Spinal cord (tissue), 10 donors: Measurements from ENCODE around the gene TRAPPC8. TPM values are rescaled to one million over a fixed set of nuclear protein-coding genes. Genes with fewer than 3 reads are reported as not detected.
"Not testable (repeated sequence)": the region's sequence is repeated elsewhere in the genome, so short reads cannot be mapped to it uniquely, and the experiment has no call there.

ENCODE experiments used
- DNase-seq, 6 donors: peaks; one replicate each; pipeline versions ENCODE4 v3.0.0 to v3.0.0-alpha.2; 2013 to 2015; ENCODE audit warnings: low spot score in 6 of 6, low read depth in 4 of 6
- H3K27ac ChIP-seq: one replicate; pipeline ENCODE4 v1.5.1; 2013; ENCODE audit warnings: low read depth, low read length, control low read depth
- H3K27me3 ChIP-seq: one replicate; pipeline ENCODE4 v1.6.1; 2013; ENCODE audit warnings: low read length; ENCODE audit not compliant: control insufficient read depth, insufficient read depth
- H3K36me3 ChIP-seq: one replicate; pipeline ENCODE4 v1.6.1; 2013; ENCODE audit warnings: low read length; ENCODE audit not compliant: control insufficient read depth, insufficient read depth
- H3K4me1 ChIP-seq: one replicate; pipeline ENCODE4 v1.6.1; 2013; ENCODE audit warnings: low read length; ENCODE audit not compliant: control insufficient read depth, insufficient read depth
- H3K4me3 ChIP-seq: one replicate; pipeline ENCODE4 v1.5.1; 2013; ENCODE audit warnings: low read depth, low read length, control low read depth
- H3K9me3 ChIP-seq: one replicate; pipeline ENCODE4 v1.6.1; 2013; ENCODE audit warnings: low read length; ENCODE audit not compliant: control insufficient read depth, insufficient read depth
- WGBS: methylation state at CpG from one replicate; pipeline ENCODE4 v1.1.5; 2013; ENCODE audit warnings: missing lambda C conversion rate; ENCODE audit not compliant: insufficient coverage; 5-methylcytosine and 5-hydroxymethylcytosine counted together
- polyA plus RNA-seq, 2 donors: library from polyadenylated mRNA; unstranded; fragments of 120-200 nt; gene quantifications; one replicate each; pipeline ENCODE4 v1.2.1, GENCODE V29; 2013; ENCODE audit not compliant: insufficient read length in 2 of 2
- total RNA-seq, 2 donors: library from RNA; depleted of rRNA in 1 of 2; stranded (reverse); fragments of 120-200 nt in 1 of 2; fragments of >200 nt in 1 of 2; gene quantifications; one replicate each; pipeline versions ENCODE4 v1.2.3 to v1.2.4, GENCODE V29; 2013 to 2014
- donor health status: healthy.

Gene TRAPPC8
- total and polyA plus RNA-seq, 4 donors, result 44.9 to 109 (median 52.9) TPM

DNA sequence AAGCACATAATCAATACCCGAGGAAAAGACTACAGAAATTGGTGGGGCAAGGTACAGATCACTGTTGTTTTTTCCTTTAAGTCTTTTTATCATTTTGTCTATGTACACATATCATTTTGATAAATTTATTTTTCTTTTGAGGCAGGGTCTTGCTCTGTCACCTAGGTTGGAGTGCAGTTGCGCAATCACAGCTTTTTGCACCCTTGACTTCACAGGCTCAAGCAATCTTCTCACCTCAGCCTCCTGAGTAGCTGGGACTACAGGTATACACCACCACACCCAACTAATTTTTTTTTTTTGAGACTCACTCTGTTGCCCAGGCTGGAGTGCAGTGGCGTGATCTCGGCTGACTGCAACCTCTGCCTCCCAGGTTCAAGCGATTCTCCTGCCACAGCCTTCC, 15.9 kb downstream of the TRAPPC8 start:
- 98% methylated on average over 4 of the region's 5 CpGs for WGBS
- H3K36me3 ChIP-seq, result peaks cover 19% of the 10 kb centered on the region
- H3K4me3 ChIP-seq, H3K9me3 ChIP-seq, DNase-seq, H3K27ac ChIP-seq, H3K27me3 ChIP-seq, H3K4me1 ChIP-seq: not testable (repeated sequence)

DNA sequence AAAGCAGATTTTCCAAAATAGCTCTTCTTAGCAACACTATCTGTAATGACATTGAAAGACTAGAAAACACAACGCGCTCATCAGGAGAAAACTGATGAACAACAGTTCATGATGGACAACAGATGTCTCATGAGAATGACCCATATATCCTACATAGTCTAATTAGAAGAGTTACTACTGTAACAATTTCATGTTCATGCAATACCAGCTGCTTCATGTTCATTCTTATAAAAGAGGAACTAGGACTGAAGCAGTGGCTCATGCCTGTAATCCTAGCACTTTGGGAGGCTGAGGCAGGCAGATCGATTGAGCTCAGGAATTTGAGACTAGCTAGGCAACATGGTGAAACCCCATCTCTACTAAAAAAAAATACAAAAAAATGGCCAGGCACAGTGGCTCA, 22.7 kb downstream of the TRAPPC8 start:
- Histone ChIP-seq H3K4me3 (no peak overlapping the region), H3K27me3 (no peaks in the 10 kb centered on the region), H3K4me1 (no peaks in the 10 kb centered on the region), H3K27ac (no peak overlapping the region), H3K9me3 (no peaks in the 10 kb centered on the region), H3K36me3 (peaks cover 13% of the 10 kb centered on the region)
- no peak for DNase-seq
- WGBS, result 100% methylated on average over 1 of the region's 3 CpGs

DNA sequence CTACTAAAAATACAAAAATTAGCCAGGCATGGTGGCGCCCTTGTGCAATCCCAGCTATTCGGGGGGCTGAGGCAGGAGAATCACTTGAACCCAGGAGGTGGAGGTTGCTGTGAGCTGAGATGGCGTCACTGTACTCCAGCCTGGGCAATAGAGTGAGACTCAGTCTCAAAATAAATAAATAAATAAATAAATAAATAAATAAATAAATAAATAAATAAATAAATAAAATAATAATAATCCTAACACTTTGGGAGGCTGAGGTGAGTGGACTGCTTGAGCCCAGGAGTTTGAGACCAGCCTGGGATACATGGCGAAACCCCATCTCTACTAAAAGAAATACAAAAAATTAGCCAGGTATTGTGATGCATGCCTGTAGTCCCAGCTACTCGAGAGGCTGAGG, 23.6 kb downstream of the TRAPPC8 start:
- not testable (repeated sequence) for H3K27me3 ChIP-seq, H3K4me3 ChIP-seq
- WGBS, result no CpG with 5 or more reads among the region's 5 CpGs

GRCh38 chr18:31918733-31919132, 24.2 kb downstream of the TRAPPC8 start:
- H3K9me3 ChIP-seq, result no peaks in the 10 kb centered on the region

More for the DNA sequence above, 23.6 kb downstream of the TRAPPC8 start:
- DNase-seq, H3K27ac ChIP-seq, H3K4me1 ChIP-seq, H3K9me3 ChIP-seq: not testable (repeated sequence)
- H3K36me3 ChIP-seq, result peaks cover 17% of the 10 kb centered on the region

GRCh38 chr18:31901063-31901462, 41.9 kb downstream of the TRAPPC8 start:
- Histone ChIP-seq H3K27ac (no peak overlapping the region), H3K36me3 (peaks cover 28% of the 10 kb centered on the region), H3K9me3 (no peaks in the 10 kb centered on the region), H3K4me3 (no peak overlapping the region), H3K27me3 (no peaks in the 10 kb centered on the region), H3K4me1 (no peaks in the 10 kb centered on the region)
- no peak for DNase-seq

More at GRCh38 chr18:31918733-31919132, 24.2 kb downstream of the TRAPPC8 start:
- WGBS, result no CpG with 5 or more reads among the region's 1 CpG
- DNase-seq, result no peak
- Histone ChIP-seq H3K27me3 (no peaks in the 10 kb centered on the region), H3K4me3 (no peak overlapping the region), H3K27ac (no peak overlapping the region), H3K36me3 (peaks cover 17% of the 10 kb centered on the region), H3K4me1 (no peaks in the 10 kb centered on the region)

GRCh38 chr18:31899771-31900170, 43.2 kb downstream of the TRAPPC8 start:
- not testable (repeated sequence) for H3K4me1 ChIP-seq, H3K27me3 ChIP-seq, H3K9me3 ChIP-seq, H3K4me3 ChIP-seq, DNase-seq, H3K27ac ChIP-seq
- 100% methylated on average over 6 of the region's 7 CpGs for WGBS
- H3K36me3 ChIP-seq, result peaks cover 28% of the 10 kb centered on the region

- Histone ChIP-seq H3K4me1 (no peaks in the 10 kb centered on the region), H3K4me3 (no peak overlapping the region), H3K27me3 (no peaks in the 10 kb centered on the region), H3K9me3 (no peaks in the 10 kb centered on the region), H3K36me3 (no peaks in the 10 kb centered on the region), H3K27ac (peak overlapping the region; percentile 30)
- no CpG with 5 or more reads among the region's 4 CpGs for WGBS
- peak in 1 of 6 donors; percentile 1 for DNase-seq
These were observed 50.0 kb downstream of the TRAPPC8 start for GRCh38 chr18:31892936-31893335.

DNA sequence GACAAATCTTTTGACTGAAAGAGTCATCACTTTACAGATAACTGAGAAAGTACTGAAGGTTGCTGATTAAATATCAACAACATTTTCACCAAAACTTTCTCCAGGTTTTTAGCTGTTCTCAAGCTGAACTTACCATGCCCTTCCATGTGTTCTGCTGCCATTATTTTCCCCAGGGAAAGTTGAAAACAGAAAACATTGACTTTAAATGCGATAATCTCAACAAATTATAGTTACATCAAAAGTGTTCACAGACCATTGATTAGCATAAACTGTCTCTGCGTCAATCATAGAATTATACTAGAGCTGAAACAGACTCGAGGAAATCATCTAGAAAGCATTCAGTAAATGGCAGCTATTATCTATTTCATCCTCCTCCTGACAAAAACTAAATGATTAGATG, 51.4 kb downstream of the TRAPPC8 start:
- Histone ChIP-seq H3K27ac (no peak overlapping the region), H3K4me3 (no peak overlapping the region), H3K27me3 (no peaks in the 10 kb centered on the region), H3K4me1 (no peaks in the 10 kb centered on the region), H3K36me3 (no peaks in the 10 kb centered on the region), H3K9me3 (no peaks in the 10 kb centered on the region)
- peak in 1 of 6 donors; percentile 6 for DNase-seq
- WGBS, result 100% methylated on average over 1 of the region's 3 CpGs

- peaks cover 3% of the 10 kb centered on the region for H3K9me3 ChIP-seq
- no peaks in the 10 kb centered on the region for H3K27me3 ChIP-seq
- DNase-seq, result peak in 1 of 6 donors; percentile 4
- no peaks in the 10 kb centered on the region for H3K4me1 ChIP-seq
- WGBS, result 100% methylated on average over 2 of the region's 4 CpGs
- no peak overlapping the region for H3K27ac ChIP-seq
- peaks cover 4% of the 10 kb centered on the region for H3K36me3 ChIP-seq
- H3K4me3 ChIP-seq, result no peak overlapping the region
These were observed 58.9 kb downstream of the TRAPPC8 start for GRCh38 chr18:31884020-31884419.

DNA sequence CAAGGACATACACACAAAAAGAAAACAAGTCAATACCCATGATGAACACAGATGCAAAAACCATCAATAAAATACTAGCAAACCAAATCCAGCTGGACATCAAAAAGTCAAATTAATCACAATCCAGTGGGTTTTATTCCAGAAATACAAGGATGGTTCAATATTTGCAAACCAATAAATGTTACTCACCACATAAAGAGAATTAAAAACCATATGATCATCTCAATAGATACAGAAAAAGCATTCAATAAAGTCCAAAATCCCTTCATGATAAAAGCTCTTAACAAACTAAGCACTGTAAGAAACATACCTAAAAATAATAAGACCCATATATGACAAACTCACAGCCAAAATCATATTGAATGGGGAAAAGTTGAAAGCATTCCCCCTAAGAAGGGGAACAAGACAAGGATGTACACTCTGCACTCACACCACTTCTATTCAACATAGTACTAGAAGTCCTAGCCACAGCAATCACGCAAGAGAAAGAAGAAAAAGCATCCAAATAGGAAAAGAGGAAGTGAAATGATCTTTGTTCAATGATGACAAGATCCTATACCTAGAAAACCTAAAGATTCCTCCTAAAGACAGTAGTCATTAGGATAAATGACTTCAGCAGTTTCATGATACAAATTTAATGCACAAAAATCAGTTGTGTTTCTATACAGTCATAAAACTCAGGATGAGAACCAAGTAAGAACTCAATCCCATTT, 62.6 kb downstream of the TRAPPC8 start:
- WGBS, result no CpG with 5 or more reads among the region's 1 CpG
- peaks cover 3% of the 10 kb centered on the region for H3K9me3 ChIP-seq

More for the DNA sequence above, 62.6 kb downstream of the TRAPPC8 start:
- H3K4me1 ChIP-seq, result no peaks in the 10 kb centered on the region
- H3K4me3 ChIP-seq, result no peak overlapping the region
- H3K36me3 ChIP-seq, result peaks cover 23% of the 10 kb centered on the region
- no peak for DNase-seq
- H3K27ac ChIP-seq, result no peak overlapping the region
- H3K27me3 ChIP-seq, result no peaks in the 10 kb centered on the region
